Measurements from ENCODE around the gene FARSA.
"Not testable (repeated sequence)": the region's sequence is repeated elsewhere in the genome, so short reads cannot be mapped to it uniquely, and the experiment has no call there.

The FARSA gene

DNA sequence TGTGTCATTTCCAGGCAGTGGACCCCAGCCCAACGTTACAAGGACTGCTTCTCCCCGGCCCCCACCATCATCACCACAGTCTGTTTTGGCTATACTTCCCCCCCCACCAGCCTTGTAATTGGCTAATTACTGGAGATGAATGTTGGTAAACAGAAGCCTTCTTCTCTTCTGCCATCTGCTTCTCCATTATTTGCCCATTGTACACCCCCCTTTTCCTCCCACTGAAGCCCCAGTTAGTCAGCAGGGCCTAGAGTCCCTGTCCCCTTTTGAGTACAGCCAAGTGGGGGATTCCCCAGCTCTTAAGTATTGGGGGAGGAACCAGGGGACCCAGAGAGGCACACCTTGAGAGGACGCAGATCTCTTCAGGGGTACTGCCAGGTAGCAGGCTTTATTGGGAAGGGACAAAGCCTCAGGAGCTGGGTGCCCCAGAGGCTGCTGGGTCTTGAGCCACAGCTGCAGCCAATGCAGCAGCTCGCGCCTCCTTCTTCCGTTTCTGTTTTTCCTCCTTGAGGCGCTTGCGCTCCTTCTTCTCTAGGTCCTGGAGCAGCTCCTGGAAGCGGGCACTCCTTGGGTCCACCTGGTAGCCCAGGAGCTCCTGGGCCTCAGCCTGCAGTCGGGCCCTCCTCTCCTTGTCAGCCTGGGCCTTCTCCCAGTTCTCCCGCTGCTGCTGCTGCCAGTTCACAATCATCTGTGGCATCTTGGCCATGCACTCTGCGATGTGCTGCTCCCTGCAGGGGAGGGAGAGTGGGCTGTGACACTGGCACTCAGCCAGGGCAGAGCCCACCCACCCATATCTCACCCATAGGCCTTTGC is 20.5 kb upstream of the FARSA start:
- no peak for FAIRE-seq

DNA sequence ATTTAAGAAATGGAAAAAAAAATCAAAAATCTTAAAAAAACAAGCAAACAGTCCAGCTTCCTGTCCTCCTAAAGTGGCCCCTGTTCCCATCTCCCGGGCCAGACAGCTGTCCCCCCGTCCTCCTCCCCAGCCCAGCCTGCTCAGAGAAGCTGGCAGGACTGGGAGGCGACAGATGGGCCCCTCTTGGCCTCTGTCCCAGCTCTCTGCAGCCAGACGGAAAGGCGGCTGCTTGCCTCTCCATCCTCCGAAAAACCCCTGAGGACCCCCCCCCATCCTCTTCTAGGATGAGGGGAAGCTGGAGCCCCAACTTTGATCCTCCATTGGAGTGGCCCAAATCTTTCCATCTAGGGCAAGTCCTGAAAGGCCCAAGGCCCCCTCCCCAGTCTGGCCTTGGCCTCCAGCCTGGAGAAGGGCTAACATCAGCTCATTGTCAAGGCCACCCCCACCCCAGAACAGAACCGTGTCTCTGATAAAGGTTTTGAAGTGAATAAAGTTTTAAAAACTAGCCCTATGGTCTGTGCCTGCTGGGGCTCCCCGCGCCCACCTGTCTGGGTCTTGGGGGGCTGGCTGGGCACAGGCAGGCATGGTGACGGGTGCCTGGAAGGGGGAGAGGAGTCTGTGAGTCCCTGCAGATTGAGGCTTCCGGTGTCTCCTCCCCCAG is 19.8 kb upstream of the FARSA start:
- no peak for FAIRE-seq

DNA sequence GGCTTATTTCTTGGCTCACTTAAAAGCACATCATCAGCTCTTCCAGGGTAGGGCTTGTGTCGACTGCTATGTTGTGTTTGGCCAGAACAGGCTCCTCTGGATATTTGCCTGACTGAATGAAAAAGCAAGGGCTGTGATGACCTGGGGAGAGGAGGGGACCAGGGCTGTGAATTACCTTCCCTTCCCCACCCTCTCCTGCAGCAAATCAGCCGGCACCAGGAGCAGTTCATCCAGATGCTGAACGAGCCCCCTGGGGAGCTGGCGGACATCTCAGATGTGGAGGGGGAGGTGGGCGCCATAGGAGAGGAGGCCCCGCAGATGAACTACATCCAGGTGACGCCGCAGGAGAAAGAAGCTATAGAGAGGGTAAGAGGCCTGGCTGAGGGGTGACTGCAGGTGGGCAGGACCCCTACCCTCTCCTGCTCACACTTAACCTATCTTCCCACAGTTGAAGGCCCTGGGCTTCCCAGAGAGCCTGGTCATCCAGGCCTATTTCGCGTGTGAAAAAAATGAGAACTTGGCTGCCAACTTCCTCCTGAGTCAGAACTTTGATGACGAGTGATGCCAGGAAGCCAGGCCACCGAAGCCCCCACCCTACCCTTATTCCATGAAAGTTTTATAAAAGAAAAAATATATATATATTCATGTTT is 19.1 kb upstream of the FARSA start:
- FAIRE-seq, result no peak

DNA sequence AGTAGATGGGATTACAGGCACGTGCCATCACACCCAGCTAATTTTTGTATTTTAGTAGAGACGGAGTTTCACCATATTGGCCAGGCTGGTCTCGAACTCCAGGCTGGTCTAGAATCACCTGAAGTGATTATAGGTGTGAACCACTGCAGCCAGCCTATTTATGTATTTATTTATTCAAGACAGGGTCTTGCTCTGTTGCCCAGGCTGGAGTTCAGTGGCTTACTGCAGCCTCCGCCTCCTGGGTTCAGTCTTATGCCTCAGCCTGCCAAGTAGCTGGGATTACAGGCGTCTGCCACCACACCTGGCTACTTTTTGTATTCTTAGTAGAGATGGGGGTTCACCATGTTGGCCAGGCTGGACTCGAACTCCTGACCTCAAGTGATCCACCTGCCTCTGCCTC is 18.5 kb upstream of the FARSA start:
- FAIRE-seq, result not testable (repeated sequence)

DNA sequence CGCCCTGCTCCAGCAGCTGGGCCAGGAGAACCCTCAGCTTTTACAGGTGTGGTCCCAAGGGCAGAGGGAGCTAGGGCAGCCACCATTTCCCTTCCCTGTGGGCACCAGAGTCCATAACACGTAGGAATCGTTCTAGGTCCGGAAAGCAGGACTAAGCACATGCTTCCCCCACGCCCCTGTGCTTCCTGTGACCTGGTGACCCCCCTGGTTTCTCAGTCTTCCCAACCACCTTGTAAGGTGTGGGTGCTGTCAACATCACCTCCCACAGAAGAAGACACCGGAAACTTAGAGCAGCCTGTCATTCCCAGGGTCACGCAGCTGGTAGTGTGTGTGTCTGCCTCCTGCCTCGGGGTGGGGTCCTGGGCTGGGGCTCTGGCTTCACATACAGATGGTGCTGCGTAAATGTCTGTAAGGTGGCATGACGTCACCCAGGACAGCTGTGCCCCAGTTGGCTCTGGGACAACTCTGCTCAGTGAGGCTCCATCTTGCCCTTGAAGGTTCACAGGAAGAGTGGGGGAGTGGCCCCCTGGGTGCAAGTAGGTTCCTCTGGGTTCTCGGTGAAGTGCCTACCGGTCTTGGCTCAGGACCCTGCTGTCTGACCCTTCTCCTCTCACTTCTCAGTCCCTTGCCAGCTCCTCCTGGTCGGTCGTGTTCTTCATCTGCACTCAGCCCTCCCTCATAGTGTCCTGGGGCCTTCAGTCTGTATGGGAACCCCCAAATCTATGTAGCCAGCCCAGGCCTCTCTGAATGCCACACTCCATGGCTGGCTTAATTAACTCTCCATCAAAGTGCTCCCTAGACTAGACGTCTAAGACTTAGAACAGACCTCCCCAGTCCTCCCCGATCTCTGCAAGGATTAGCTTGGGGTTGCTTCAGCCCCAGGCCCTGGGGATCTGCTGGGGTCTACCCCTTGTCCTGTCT is 16.1 kb upstream of the FARSA start:
- no peak for FAIRE-seq

DNA sequence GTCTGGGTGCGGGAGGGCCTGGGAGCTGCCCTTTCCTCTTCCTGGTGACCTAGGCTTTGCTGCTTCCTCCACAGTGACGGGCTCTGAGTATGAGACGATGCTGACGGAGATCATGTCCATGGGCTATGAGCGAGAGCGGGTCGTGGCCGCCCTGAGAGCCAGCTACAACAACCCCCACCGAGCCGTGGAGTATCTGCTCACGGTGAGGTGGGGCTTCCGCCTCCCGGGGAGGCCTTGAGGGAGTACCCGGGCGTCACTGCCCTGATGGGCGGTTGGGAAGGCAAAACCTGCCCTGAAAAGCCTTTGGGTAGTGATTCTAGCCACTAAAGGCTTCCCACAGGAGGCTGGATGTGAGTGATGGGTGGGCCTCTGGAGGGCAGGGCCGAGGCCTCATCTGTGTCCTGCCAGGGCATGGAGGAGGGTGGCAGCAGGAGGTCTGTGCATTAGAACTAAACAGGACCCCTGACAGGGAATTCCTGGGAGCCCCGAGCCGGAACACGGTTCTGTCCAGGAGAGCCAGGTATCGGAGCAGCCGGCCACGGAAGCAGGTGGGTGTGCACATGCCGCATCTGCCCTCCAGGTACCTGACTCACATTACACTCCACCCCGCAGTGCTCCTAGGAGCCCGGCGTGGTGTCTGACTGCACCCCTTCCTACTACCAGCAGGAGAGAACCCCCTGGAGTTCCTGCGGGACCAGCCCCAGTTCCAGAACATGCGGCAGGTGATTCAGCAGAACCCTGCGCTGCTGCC is 15.3 kb upstream of the FARSA start:
- FAIRE-seq, result no peak

DNA sequence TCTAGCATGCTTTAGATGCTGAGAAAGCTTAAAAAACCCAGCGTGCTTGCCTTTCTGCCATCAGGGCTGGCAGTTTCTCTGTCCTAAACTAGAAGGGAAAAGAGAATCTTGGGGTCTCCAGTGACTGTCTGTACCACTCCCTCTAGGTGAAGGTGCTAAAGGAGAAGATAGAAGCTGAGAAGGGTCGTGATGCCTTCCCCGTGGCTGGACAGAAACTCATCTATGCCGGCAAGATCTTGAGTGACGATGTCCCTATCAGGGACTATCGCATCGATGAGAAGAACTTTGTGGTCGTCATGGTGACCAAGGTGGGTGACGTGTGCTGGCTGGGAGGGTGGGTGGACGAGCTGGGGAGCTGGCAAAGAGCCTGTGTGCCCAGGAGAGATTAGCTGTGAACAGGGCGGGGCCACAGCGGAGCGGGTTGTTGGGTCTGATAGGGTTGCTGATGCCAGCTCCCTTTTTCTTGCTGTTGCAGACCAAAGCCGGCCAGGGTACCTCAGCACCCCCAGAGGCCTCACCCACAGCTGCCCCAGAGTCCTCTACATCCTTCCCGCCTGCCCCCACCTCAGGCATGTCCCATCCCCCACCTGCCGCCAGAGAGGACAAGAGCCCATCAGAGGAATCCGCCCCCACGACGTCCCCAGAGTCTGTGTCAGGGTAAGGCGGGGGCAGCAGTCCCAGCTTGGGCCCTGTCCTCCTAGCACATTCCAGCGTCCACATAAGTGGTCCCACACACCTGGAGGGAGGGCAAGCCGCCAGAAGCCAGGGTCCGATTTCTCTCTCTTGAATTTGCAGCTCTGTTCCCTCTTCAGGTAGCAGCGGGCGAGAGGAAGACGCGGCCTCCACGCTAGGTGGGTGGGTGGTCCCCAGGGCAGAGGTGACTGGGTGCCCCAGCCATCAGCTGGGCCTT is 14.4 kb upstream of the FARSA start:
- no peak for FAIRE-seq

DNA sequence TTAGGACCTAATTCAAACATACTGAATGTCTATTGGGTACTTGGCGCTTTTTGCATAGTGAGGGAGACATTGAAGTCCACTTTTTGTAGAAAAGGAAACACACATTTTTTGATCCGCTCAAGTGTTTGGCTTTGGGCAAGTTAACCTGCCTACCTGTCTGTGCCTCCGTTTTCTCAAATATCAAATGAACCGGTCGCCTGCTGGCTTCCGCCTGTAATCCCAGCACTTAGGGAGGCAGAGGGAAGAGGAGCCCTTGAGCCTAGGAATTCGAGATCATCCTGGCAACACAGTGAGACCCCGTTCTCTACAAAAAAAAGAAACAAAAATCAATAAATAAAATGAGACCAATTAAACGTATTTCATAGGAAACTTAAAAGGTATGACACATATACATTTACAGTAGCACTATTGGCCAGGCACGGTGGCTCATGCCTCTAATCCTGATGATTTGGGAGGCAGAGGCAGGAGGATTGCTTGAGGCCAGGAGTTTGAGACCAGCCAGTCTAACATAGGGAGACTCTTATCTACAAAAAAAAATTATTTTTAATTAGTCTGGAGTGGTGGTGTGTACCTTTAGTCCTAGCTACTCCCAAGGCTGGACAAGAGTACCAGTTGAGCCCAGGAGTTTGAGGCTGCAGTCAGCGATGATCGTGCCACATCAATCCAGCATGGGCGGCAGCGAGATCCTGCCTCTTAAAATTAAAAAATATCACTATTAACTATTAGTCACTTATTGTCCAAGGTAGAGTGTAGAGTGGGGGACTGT is 13.4 kb upstream of the FARSA start:
- no peak for FAIRE-seq

DNA sequence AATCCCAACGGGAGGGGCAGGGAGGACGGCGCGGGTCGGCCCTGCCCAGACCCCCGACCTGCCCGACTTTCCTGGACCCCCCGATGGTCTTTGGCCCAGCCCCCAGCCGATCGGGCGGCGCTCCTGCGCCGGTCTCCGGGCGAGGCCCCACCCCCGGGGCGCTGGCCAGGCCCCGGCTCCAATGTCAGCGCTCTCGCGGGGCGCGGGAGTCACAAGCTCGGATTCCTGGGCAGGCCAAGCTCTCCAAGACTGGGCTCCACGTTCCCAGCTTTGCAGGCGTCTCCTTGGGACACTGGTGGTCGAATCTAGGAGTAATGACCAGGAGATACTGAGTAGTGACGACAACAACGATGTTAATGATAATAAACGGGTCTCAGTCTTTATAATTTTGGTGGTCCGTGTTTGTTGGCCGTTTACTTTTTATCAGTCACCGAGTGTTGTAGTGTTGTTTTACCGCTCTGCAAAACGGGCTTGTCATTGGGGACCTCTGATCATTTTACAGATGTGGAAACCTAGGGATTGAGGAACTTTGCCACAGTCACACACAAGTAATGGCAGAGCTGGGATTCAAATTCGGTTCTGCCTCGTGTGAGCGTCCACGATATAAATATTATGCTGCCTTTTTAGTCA is 12.7 kb upstream of the FARSA start:
- no peak for FAIRE-seq

DNA sequence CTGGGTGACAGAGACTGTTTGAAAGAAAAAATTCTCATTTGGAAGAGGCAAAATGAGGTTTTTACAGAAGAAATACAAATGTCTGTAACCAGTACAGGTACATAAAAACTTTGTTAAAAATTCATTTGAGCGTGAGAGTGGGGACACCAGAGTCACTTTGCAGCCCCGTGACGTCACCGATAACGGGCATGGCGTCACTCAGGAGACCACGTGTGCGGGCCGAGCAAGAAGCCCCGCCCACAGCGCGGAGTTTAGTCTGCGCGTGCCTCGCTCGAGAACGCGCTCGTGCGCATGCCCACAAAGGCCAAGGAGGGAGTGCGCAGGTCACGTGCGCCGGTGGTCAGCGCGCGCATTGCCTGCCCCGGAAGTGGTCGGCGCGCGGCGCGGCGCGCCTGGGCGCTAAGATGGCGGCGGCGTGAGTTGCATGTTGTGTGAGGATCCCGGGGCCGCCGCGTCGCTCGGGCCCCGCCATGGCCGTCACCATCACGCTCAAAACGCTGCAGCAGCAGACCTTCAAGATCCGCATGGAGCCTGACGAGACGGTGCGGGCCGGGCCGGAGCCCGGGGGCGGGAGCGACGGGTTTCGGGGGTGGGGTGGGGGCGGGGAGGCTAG is 12.1 kb upstream of the FARSA start, which contains the start of gene RAD23A:
Gene RAD23A, plus strand, starts transcription at position 384 of the 613 bp plus-strand sequence. Its CDS starts 87 bp downstream, at position 471.
- no peak for FAIRE-seq

DNA sequence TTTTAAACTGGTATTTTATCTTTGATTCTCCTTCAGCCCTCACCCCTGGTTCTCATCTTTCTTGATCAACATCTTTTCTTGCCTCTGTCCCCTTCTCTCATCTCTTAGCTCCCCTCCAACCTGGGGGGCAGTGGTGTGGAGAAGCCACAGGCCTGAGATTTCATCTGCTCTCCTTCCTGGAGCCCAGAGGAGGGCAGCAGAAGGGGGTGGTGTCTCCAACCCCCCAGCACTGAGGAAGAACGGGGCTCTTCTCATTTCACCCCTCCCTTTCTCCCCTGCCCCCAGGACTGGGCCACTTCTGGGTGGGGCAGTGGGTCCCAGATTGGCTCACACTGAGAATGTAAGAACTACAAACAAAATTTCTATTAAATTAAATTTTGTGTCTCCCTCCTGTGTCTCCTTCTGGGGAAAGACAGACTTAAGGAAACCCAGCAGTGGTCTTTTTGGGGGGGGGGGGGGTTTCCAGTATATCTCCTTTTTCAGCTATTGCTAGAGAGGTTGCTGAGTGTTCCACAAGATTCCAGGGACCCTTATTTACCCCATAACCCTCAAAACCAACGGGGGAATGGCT is 10.7 kb upstream of the FARSA start:
- no peak for FAIRE-seq

DNA sequence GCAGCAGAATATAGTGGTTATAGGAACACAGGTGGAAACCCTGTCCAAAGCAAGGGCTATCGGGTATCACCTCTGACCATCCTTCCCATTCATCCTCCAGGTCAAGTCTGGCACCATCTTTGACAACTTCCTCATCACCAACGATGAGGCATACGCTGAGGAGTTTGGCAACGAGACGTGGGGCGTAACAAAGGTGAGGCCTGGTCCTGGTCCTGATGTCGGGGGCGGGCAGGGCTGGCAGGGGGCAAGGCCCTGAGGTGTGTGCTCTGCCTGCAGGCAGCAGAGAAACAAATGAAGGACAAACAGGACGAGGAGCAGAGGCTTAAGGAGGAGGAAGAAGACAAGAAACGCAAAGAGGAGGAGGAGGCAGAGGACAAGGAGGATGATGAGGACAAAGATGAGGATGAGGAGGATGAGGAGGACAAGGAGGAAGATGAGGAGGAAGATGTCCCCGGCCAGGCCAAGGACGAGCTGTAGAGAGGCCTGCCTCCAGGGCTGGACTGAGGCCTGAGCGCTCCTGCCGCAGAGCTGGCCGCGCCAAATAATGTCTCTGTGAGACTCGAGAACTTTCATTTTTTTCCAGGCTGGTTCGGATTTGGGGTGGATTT is 10.0 kb upstream of the FARSA start:
- no peak for FAIRE-seq

DNA sequence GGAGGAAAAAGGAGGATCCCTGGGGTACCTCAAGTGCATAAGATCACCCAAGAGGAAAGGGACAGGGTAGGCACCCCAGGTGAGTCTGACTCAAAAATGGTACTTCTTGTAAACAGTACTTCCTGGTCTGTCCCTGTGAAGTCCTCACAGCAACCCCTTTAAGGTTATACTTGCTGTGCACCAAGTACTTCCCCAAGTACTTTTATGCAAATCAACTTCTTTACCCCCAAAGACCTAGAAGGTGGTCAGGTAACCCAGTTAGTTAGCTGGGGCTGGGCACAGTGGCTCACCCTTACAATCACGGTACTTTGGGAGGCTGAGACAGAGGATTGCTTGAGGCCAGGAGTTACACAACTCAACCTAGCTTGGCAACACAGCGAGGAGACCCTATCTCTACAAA is 7.4 kb upstream of the FARSA start:
- FAIRE-seq, result no peak

DNA sequence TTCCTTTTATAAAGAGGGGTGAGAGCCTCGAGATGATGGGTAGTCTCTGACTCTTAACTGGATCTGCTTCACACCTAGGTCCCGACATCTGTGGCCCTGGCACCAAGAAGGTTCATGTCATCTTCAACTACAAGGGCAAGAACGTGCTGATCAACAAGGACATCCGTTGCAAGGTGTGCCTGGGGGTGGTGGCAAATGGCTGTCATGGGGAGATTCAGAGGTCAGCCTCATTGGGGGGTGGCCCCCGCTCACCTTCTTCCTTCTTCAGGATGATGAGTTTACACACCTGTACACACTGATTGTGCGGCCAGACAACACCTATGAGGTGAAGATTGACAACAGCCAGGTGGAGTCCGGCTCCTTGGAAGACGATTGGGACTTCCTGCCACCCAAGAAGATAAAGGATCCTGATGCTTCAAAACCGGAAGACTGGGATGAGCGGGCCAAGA is 6.5 kb upstream of the FARSA start:
- no peak for FAIRE-seq

DNA sequence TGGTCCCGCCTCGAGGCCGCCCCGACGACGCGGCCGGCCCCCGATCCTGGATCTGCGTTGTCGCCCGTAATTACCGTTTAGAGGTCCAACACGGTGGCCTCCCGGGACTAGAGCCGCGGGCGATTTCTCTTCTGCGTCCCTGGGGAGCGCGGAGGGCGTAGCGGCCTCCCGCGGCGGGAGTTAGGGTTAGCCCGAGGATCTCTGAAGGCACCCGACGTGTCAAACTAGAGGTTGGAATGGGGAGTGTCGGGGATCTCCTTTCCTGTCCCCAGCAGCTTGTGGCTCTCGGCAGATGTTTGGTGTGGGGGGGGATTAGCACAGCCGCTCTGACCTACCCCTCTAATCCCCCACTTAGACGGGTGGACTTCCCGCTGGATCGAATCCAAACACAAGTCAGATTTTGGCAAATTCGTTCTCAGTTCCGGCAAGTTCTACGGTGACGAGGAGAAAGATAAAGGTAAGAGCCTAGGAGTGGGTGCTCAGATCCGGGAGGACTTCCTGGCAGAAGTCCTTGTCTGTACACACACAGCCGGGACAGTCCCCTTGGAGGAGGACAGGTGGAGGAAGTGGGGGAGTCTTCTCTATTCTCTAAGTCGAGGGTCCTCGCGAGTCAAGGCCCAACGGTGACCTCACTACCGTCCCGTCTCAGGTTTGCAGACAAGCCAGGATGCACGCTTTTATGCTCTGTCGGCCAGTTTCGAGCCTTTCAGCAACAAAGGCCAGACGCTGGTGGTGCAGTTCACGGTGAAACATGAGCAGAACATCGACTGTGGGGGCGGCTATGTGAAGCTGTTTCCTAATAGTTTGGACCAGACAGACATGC is 5.5 kb upstream of the FARSA start:
- no peak for FAIRE-seq

DNA sequence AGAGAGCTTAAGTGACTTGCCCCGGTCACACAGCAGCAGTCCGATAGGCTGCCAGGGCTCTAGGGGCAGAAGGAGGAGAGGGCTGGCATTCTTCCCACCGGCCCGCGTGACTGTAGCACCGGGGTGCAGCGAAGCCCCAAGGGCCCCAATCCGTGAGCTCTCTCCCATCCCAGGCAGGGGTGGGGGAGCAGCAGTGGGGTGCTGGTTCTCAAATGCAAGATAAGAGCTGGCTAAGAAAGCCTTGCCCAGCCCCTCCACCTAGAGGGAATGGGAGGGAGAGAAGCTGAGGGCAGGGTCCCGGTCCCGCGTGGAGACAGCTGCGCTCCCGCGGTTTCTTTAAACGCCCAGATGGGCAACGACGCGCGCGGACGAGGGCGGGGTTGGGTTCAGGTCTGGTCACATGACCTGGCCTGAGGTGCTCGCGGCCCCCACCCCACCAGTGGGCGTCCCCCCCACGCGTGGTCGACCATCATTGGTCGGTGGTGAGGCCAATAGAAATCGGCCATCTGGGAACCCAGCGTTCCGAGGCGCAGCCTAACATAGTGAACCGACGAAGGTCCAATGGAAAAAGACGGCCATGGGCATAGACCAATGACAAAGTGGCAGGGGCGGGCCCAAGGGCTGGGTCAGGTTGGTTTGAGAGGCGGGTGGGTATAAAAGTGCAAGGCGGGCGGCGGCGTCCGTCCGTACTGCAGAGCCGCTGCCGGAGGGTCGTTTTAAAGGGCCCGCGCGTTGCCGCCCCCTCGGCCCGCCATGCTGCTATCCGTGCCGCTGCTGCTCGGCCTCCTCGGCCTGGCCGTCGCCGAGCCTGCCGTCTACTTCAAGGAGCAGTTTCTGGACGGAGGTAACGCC is 4.6 kb upstream of the FARSA start, which contains the start of gene CALR:
Gene CALR, plus strand, starts transcription at position 683 of the 852 bp plus-strand sequence. Its CDS starts 71 bp downstream, at position 754.
- FAIRE-seq, result peak; percentile 97

All from A204.1 (cell line).